ENCODE measurements around the gene MSH3.

DNA sequence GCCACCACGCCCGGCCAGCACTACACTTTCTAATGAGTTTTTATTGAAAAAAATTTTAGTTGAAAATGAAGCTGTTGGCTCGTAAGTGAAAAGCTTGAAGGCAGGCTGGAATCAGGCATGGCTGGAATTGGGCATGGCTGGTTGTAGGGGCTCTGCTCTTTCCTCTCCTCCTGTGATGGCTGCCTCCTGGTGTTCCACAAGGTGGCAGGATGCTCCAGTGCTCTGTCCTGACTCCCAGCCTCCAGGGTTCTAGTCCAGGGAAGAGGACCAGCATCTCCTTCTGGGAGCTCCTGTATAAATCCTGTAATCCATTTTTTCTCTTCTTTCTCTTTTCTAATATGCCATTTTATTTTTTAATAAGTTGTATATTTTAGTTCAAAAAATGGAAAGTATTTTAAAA lies 57.5 kb downstream of the MSH3 start:
- no peak for TF ChIP-seq POLR2A (IDR thresholded peaks at IDR 0.05)
- peak in 2 of 4 experiments; percentile 22 to 27 for TF ChIP-seq CTCF (IDR thresholded peaks at IDR 0.05)
- TF ChIP-seq POLR2AphosphoS5 (IDR thresholded peaks at IDR 0.05), result no peak

All from prostate gland (tissue), 2 donors.